NCI-H2227 (cell line): Measurements from ENCODE around the gene PRKCE.

Experiments used
- DNase-seq: peaks from one replicate; lab custom pipeline; 2025; ENCODE audit not compliant: unreplicated experiment; lab: John Stamatoyannopoulos, UW

The PRKCE gene

GRCh38 chr2:45980161-45980865, 328.8 kb downstream of the PRKCE start:
- DNase-seq = no peak

GRCh38 chr2:45981384-45981930, 330.0 kb downstream of the PRKCE start:
- no peak for DNase-seq

- DNase-seq = no peak
Measured at GRCh38 chr2:45982096-45982495, 330.6 kb downstream of the PRKCE start.

GRCh38 chr2:45983213-45983612, 331.7 kb downstream of the PRKCE start:
- no peak for DNase-seq

- DNase-seq = no peak
Measured at GRCh38 chr2:45984366-45984765, 332.9 kb downstream of the PRKCE start.

GRCh38 chr2:45984896-45985473, 333.5 kb downstream of the PRKCE start:
- no peak for DNase-seq

GRCh38 chr2:45986509-45986908, 335.0 kb downstream of the PRKCE start:
- no peak for DNase-seq

GRCh38 chr2:45987856-45988255, 336.4 kb downstream of the PRKCE start:
- no peak for DNase-seq

- no peak for DNase-seq
Measured at GRCh38 chr2:45988879-45989278, 337.4 kb downstream of the PRKCE start.

GRCh38 chr2:45990131-45990530, 338.7 kb downstream of the PRKCE start:
- no peak for DNase-seq

- no peak for DNase-seq
Measured at GRCh38 chr2:45992021-45992740, 340.7 kb downstream of the PRKCE start.

GRCh38 chr2:45992741-45993475, 341.4 kb downstream of the PRKCE start:
- DNase-seq = no peak

GRCh38 chr2:45993476-45993991, 342.1 kb downstream of the PRKCE start:
- peak; percentile 60 for DNase-seq

- DNase-seq = no peak
Measured at GRCh38 chr2:45994060-45994459, 342.6 kb downstream of the PRKCE start.

GRCh38 chr2:46000660-46001059, 349.2 kb downstream of the PRKCE start:
- DNase-seq = no peak

GRCh38 chr2:46001290-46001689, 349.8 kb downstream of the PRKCE start:
- no peak for DNase-seq

GRCh38 chr2:46001741-46002506, 350.4 kb downstream of the PRKCE start:
- no peak for DNase-seq

GRCh38 chr2:46002507-46002883, 351.0 kb downstream of the PRKCE start:
- no peak for DNase-seq

GRCh38 chr2:46002947-46003346, 351.5 kb downstream of the PRKCE start:
- no peak for DNase-seq

GRCh38 chr2:46003903-46004473, 352.5 kb downstream of the PRKCE start:
- no peak for DNase-seq
